Midbrain (tissue), 1 donor: ENCODE results near the gene SBSN.

Experiments used
- DNase-seq: peaks from one replicate; lab custom pipeline; 2025; lab: John Stamatoyannopoulos, UW

Gene SBSN

DNA sequence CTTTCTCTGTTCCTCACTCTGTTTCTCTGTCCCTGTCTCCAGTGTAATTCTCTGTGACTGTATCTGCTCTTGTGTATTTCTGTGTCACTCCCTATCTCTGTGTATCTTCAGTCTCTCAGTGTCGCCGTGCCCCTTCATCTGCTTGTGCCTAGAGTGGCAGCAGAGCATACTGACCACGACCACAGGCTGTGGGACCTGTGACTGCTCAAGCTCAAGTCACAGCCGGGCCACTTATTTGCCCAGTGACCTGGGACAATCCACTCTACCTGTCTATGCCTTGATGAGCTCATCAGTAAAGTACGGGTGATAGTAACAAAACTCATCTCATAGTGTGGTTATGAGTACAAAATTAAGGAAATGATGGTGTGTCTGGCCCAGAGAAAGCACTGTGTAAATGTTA lies 26.0 kb upstream of the SBSN start:
- DNase-seq = no peak

GRCh38 chr19:35553385-35554000 lies 25.4 kb upstream of the SBSN start:
- DNase-seq = no peak

DNA sequence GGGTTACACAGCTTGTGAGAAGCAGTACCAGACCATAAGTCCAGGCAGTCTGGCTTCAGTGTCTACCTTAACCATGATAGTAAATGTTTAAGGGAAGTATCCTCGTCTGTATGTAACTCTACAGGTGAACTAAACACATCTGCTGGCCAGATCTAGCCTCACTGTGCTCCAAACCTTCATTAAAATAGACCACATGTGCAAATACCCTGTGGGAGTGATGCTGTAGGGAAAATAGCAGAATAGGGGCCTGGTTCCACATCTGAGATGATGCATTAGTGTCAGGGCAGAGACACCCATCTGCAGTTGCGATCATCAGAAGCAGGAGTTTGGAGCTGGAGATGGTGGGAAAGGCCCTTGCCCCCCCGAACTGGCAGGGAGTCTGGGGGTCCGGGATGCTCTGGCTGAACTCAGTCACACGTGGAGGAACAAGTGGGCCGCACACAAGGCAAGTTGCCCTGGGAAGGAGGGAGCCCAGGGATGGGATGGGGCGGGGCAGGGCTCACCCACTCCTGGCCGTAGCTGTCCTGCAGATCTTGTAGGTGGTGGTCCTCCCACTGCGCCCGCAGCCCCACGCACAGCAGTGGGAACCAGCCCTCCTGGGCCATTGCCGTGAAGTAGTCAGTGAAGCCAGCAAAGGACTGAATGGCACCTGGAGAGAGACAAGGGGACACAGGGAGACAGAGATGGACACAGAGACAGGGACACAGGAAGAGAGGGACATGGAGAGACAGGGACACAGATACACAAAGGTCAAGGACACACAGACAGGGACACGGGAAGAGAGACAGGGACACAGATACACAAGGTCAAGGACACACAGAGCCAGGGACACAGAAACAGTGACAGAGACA lies 24.6 kb upstream of the SBSN start:
- no peak for DNase-seq

- DNase-seq = no peak
Measured at GRCh38 chr19:35551091-35551810, 23.1 kb upstream of the SBSN start.

GRCh38 chr19:35549879-35550523 lies 21.9 kb upstream of the SBSN start:
- no peak for DNase-seq

DNA sequence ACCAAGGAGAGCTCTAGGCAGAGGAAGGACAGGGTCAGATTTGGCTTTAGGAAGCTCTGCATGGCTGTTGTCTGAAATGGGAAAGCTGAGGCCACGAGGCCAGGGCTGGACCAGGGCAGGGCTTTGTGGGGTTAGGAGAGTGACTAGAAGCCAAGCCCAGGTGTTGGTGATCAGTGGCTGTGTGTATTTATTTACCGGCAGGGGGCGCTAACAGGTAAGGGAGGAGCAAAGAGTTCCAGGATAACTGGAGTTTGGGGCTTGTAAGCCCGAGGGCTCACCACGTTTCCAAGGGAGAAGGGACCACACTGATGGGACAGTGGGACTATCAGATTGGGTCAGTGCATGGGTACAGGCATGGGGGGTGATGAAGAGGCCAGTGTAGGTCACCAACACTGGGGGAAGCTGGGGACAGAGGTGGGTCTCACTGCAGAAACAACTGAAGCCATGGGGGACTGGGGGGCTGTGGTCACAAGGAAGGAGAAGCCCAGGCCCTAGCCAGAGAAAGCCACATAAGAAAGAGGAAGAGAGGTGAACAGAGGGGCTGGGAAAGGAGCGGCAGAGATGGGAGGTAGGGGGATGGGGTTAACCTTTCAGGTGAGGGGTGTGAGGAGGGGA lies 21.2 kb upstream of the SBSN start:
- DNase-seq = peak; percentile 46

GRCh38 chr19:35546532-35546931 lies 18.4 kb upstream of the SBSN start:
- DNase-seq = no peak

DNA sequence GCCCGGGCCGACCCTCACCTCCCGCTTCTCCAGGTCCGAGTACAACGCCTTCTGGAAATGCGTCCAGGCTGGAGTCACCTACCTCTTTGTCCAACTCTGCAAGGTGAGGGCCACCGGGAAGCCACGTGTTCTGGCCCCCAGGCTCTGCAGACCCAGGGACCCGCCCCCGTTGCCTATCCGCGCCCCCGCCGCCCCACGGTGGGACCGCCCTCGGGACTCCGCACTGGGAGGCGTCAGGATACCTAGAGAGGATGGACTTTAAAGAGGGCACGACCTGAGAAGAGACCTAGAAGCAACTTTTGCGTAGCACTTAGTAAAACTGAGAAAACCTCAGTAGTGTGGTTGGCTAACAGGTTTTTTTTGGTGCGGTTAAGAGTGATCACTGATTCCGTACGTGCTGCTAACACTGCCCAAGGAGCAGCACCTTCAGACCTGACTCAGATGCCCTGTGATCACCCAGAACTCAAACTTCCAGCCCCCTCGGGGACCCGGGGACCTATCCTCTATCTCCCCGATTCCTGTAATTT lies 17.8 kb upstream of the SBSN start:
- DNase-seq = no peak

DNA sequence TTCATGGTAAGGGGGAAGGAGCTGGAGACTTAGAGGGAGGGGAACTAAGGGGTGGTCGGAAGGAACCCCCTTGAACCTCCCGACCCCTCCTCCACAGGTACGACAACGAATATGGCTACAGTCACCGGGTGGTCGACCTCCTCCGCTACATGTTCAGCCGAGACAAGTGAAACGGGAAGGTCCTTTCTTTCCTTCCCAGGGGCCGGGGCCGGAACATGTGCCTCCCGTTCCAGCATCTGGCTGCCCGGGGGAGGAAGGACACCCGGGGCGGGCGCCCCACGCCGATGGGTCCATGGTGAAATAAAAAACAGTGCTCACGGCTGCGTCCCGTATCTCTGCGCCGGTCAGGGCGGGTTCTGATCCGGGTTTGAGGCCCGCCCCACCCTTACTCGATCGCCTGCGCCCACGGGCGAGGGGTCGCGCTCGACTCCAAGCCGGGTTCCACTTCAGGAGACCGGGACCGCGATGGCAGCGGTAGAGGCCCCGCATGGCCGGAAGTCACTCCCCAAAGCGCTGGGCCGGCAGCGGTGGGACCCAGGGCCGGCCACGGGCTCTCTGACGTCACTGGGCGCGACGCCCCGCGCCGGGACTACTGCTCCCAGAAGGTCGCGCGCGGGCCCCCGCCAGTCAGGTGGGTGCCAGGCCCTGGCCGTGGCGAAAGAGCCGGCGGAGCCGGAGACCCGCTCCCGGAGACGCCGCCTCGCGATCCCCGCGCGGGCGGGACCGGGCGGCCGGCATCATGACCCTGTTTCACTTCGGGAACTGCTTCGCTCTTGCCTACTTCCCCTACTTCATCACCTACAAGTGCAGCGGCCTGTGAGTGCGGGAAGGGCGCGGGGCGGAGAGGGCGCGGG lies 17.1 kb upstream of the SBSN start, which contains the start of gene TMEM147:
Gene TMEM147 (plus strand): TSS at position 626 of the 854 bp plus-strand sequence. CDS start 114 bp downstream, at position 740.
- peak; percentile 93 for DNase-seq

GRCh38 chr19:35544110-35544802 lies 16.1 kb upstream of the SBSN start:
- DNase-seq = no peak

DNA sequence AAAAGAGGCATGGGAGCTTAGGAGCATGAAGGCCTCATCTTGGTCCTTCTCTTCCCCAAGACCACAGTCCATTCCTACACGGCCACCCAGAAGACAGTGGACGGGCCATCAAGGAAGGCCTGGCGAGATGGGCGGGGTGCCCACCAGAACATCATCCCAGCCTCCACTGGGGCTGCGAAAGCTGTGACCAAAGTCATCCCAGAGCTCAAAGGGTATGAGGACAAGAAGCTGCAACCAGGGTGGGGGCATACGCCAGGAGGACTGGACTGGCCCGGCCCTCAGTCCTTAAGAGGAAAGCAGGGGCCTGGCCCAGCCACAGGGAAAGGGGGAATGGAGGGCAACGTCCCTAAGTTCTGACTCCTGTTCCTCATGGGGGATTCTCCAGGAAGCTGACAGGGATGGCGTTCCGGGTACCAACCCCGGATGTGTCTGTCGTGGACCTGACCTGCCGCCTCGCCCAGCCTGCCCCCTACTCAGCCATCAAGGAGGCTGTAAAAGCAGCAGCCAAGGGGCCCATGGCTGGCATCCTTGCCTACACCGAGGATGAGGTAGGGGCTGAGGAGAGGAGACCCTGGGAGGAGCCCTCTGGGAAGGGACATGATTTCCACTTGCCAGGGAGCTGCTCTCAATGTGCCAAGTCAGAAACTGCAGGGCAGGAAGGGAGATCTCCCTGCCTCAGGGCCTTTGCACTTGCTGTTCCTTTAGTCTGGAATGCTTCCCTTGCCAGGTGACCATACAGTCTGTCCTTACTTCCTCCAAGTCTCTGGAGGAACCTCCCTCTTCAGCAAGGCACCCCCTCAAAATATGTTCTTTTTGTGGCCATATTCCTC lies 15.4 kb upstream of the SBSN start:
- no peak for DNase-seq

GRCh38 chr19:35542209-35542608 lies 14.1 kb upstream of the SBSN start:
- DNase-seq = no peak

GRCh38 chr19:35540356-35540927 lies 12.3 kb upstream of the SBSN start:
- DNase-seq = no peak

GRCh38 chr19:35539850-35540249 lies 11.7 kb upstream of the SBSN start:
- DNase-seq = no peak

DNA sequence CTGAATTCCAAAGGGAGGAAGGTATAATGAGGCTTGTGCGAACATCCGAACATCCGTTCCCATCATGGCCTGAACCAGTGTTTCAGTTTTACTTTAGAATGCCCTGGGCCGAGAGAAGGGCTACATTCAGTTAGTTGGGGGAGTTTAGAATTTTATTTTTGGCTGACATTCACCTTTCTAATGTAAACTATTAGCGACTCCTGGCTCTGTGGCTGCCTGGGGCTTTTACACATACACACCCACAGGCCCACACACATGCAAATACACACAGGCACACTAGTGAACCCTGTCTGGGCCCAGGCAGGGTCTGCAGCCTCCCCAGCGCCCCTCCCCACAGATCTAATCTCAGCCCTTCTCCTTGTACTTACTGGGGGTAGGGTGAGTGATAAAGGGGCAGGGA lies 11.2 kb upstream of the SBSN start:
- no peak for DNase-seq

DNA sequence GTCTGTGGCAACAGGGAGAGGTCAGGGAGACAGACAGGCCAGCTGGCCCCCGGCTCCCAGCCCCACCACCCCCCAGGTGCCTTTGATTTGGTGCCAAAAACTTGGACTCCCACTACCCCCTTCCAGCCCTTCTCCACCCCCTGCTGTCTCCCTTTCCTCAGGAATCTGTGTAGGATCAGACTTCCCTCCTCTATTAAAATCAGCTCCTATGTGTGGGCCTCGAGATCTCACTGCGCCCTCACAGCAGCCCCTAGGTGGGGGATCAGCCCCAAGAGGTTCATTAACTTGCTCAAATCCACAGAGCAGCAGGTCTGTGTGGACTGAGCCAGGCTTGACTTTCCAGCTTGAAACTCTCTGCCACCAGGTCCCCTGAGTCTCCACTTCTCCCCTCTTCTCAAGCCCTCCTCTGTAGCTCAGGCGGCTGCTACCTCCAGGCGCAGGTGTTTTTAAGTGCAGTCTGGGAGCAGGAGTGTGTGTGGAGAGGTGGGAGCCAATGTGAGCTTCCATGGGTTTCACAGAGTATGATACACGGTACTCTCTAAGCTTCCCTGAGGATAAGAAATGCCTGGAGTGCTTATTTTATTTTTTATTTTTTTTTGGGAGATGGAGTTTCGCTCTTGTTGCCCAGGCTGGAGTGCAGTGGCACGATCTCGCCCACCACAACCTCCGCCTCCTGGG lies 6.8 kb upstream of the SBSN start:
- no peak for DNase-seq

GRCh38 chr19:35533822-35534392 lies 5.8 kb upstream of the SBSN start:
- DNase-seq = no peak
